ENCODE measurements around the gene ZNF474. TPM values are rescaled to one million over a fixed set of nuclear protein-coding genes. Genes with fewer than 3 reads are reported as not detected.

Gene ZNF474
- total RNA-seq, 4 donors from 2014 or later: not detected

- Histone ChIP-seq H3K9me3 (no peaks in the 10 kb centered on the region), H3K4me3 (no peak overlapping the region), H3K27me3 (no peaks in the 10 kb centered on the region), H3K4me1 (no peaks in the 10 kb centered on the region), H3K27ac (no peak overlapping the region), H3K36me3 (no peaks in the 10 kb centered on the region)
- intact Hi-C loops (cut with DNase I; ENCODE audit: low total_unique reads) (no loop called here), in situ Hi-C loops (cut with MboI; ENCODE audit: low pct_ligation_motif_present in 1 of 4, low pct_unique_long_range_greater_than_20kb in 1 of 4, low sequenced_read_pairs in 3 of 4) (no loop called here)
- no peak for DNase-seq
- TF ChIP-seq EP300 (IDR thresholded peaks at IDR 0.05; ENCODE audit: low read depth) (no peak), POLR2AphosphoS5 (IDR thresholded peaks at IDR 0.05) (no peak), CTCF (IDR thresholded peaks at IDR 0.05) (no peak), POLR2A (IDR thresholded peaks at IDR 0.05) (no peak)
These were observed 71.1 kb downstream of the ZNF474 start for GRCh38 chr5:122200450-122200849.

GRCh38 chr5:122200865-122201264, 71.5 kb downstream of the ZNF474 start:
- WGBS, 2 donors (ENCODE audit: low coverage in 1 of 2): 94 to 96% methylated on average over 3 of the region's 3 CpGs
- no peak overlapping the region for H3K4me3 ChIP-seq
- TF ChIP-seq POLR2A (IDR thresholded peaks at IDR 0.05) (no peak), CTCF (IDR thresholded peaks at IDR 0.05) (no peak), EP300 (IDR thresholded peaks at IDR 0.05; ENCODE audit: low read depth) (no peak), POLR2AphosphoS5 (IDR thresholded peaks at IDR 0.05) (no peak)

GRCh38 chr5:122201365-122201764, 72.0 kb downstream of the ZNF474 start:
- no peaks in the 10 kb centered on the region for H3K36me3 ChIP-seq
- no peaks in the 10 kb centered on the region for H3K9me3 ChIP-seq
- no peak overlapping the region for H3K4me3 ChIP-seq
- TF ChIP-seq CTCF (IDR thresholded peaks at IDR 0.05): no peak
- TF ChIP-seq POLR2A (IDR thresholded peaks at IDR 0.05): no peak
- TF ChIP-seq POLR2AphosphoS5 (IDR thresholded peaks at IDR 0.05): no peak
- TF ChIP-seq EP300 (IDR thresholded peaks at IDR 0.05; ENCODE audit: low read depth): no peak
- no peak overlapping the region for H3K27ac ChIP-seq
- no peak for DNase-seq
- in situ Hi-C loops (cut with MboI; ENCODE audit: low pct_ligation_motif_present in 1 of 4, low pct_unique_long_range_greater_than_20kb in 1 of 4, low sequenced_read_pairs in 3 of 4) (no loop called here), intact Hi-C loops (cut with DNase I; ENCODE audit: low total_unique reads) (no loop called here)
- no peaks in the 10 kb centered on the region for H3K27me3 ChIP-seq
- H3K4me1 ChIP-seq: no peaks in the 10 kb centered on the region
- WGBS, 2 donors (ENCODE audit: low coverage in 1 of 2): 85 to 97% methylated on average over 2 to 3 of the region's 3 CpGs

More at GRCh38 chr5:122200865-122201264, 71.5 kb downstream of the ZNF474 start:
- Histone ChIP-seq H3K36me3 (no peaks in the 10 kb centered on the region), H3K27ac (no peak overlapping the region), H3K9me3 (no peaks in the 10 kb centered on the region), H3K4me1 (no peaks in the 10 kb centered on the region), H3K27me3 (no peaks in the 10 kb centered on the region)
- in situ Hi-C loops (cut with MboI; ENCODE audit: low pct_ligation_motif_present in 1 of 4, low pct_unique_long_range_greater_than_20kb in 1 of 4, low sequenced_read_pairs in 3 of 4) (no loop called here), intact Hi-C loops (cut with DNase I; ENCODE audit: low total_unique reads) (no loop called here)
- DNase-seq: no peak

GRCh38 chr5:122202952-122203351, 73.6 kb downstream of the ZNF474 start:
- TF ChIP-seq CTCF (IDR thresholded peaks at IDR 0.05): no peak
- no peak for TF ChIP-seq POLR2AphosphoS5 (IDR thresholded peaks at IDR 0.05)
- no peak for TF ChIP-seq POLR2A (IDR thresholded peaks at IDR 0.05)
- TF ChIP-seq EP300 (IDR thresholded peaks at IDR 0.05; ENCODE audit: low read depth): no peak
- Histone ChIP-seq H3K27ac (no peak overlapping the region), H3K9me3 (no peaks in the 10 kb centered on the region), H3K27me3 (no peaks in the 10 kb centered on the region), H3K4me3 (no peak overlapping the region), H3K36me3 (no peaks in the 10 kb centered on the region), H3K4me1 (no peaks in the 10 kb centered on the region)
- intact Hi-C loops (cut with DNase I; ENCODE audit: low total_unique reads) (no loop called here), in situ Hi-C loops (cut with MboI; ENCODE audit: low pct_ligation_motif_present in 1 of 4, low pct_unique_long_range_greater_than_20kb in 1 of 4, low sequenced_read_pairs in 3 of 4) (no loop called here)
- no peak for DNase-seq

Other genes starting within 250 kb of the ZNF474 start
- 10 to 100 TPM in 1 of 4 donors, 1 to 10 TPM in 3; 1.9 to 16.4 (median 5.4) TPM for gene SRFBP1, start 167.6 kb upstream of the ZNF474 start, total RNA-seq
- gene LOX, start 51.3 kb upstream of the ZNF474 start, total RNA-seq: 10 to 100 TPM in 1 of 4 donors, 1 to 10 TPM in 3; 1.2 to 24.3 (median 6.3) TPM
- 1 to 10 TPM in 2 of 4 donors, under 1 TPM in 1, not detected in 1; 0.82 to 2.2 (median 1.6) TPM for gene SNCAIP, start 182.7 kb downstream of the ZNF474 start, total RNA-seq

Data from transverse colon (tissue), 4 donors.